GM19463 (cell line): ENCODE results near the gene FKBP10.
"Not testable (repeated sequence)": the region's sequence is repeated elsewhere in the genome, so short reads cannot be mapped to it uniquely, and the experiment has no call there.

Source experiments
- ATAC-seq: cut with Tn5 transposase; IDR thresholded peaks from one replicate; pipeline ENCODE4 v1.9.1; 2021; ENCODE audit warnings: mild to moderate bottlenecking, moderate library complexity; ENCODE audit not compliant: unreplicated experiment

The FKBP10 gene

GRCh38 chr17:41812381-41813151 lies at the start of gene FKBP10:
Gene FKBP10, plus strand, starts transcription at chr17:41813004. Its CDS starts 31 bp downstream, at chr17:41813035.
- ATAC-seq: no peak

- no peak for ATAC-seq
These were observed 49.5 kb upstream of the FKBP10 start for GRCh38 chr17:41763327-41763726.

GRCh38 chr17:41766135-41766534 lies 46.7 kb upstream of the FKBP10 start:
- no peak for ATAC-seq

- ATAC-seq: no peak
These were observed 45.3 kb upstream of the FKBP10 start for GRCh38 chr17:41767324-41768042.

GRCh38 chr17:41768682-41769288 lies 44.0 kb upstream of the FKBP10 start:
- no peak for ATAC-seq

GRCh38 chr17:41769346-41769862 lies 43.4 kb upstream of the FKBP10 start:
- ATAC-seq: no peak

- ATAC-seq: no peak
These were observed 42.8 kb upstream of the FKBP10 start for GRCh38 chr17:41769985-41770384.

GRCh38 chr17:41771389-41772206 lies 41.2 kb upstream of the FKBP10 start:
- ATAC-seq: no peak

GRCh38 chr17:41772218-41772585 lies 40.6 kb upstream of the FKBP10 start:
- ATAC-seq: no peak

- ATAC-seq: no peak
These were observed 40.1 kb upstream of the FKBP10 start for GRCh38 chr17:41772586-41773189.

GRCh38 chr17:41773190-41773588 lies 39.6 kb upstream of the FKBP10 start:
- no peak for ATAC-seq

- no peak for ATAC-seq
These were observed 39.0 kb upstream of the FKBP10 start for GRCh38 chr17:41773731-41774193.

- no peak for ATAC-seq
These were observed 37.2 kb upstream of the FKBP10 start for GRCh38 chr17:41775394-41776226.

GRCh38 chr17:41776262-41776900 lies 36.4 kb upstream of the FKBP10 start:
- not testable (repeated sequence) for ATAC-seq

GRCh38 chr17:41777157-41777573 lies 35.6 kb upstream of the FKBP10 start:
- no peak for ATAC-seq

- ATAC-seq: no peak
These were observed 35.1 kb upstream of the FKBP10 start for GRCh38 chr17:41777574-41778188.

- ATAC-seq: no peak
These were observed 32.9 kb upstream of the FKBP10 start for GRCh38 chr17:41779954-41780353.

GRCh38 chr17:41781404-41782110 lies 31.2 kb upstream of the FKBP10 start:
- no peak for ATAC-seq
